Ovary (tissue), 9 donors: ENCODE results near the gene GLCE. TPM values are rescaled to one million over a fixed set of nuclear protein-coding genes. Genes with fewer than 3 reads are reported as not detected.

Source experiments
- DNase-seq, 5 donors: peaks; one replicate each; pipeline ENCODE4 v3.0.0-alpha.2; 2019 to 2020
- H3K27ac ChIP-seq, 2 donors: fragments of 200-600 bp; one replicate each; pipeline versions ENCODE4 v1.5.1 to v1.8.0; 2019 to 2022
- H3K27me3 ChIP-seq: fragments of 200-600 bp; one replicate; pipeline ENCODE4 v1.8.0; 2022
- H3K36me3 ChIP-seq: fragments of 200-600 bp; sonication (generic); one replicate; pipeline ENCODE4 v1.5.1; 2019
- H3K4me1 ChIP-seq: one replicate; pipeline ENCODE4 v1.8.1; 2013; ENCODE audit warnings: mild to moderate bottlenecking, moderate library complexity; ENCODE audit not compliant: insufficient read depth
- H3K4me3 ChIP-seq: fragments of 200-600 bp; sonication (generic); one replicate; pipeline ENCODE4 v1.5.1; 2017
- H3K9me3 ChIP-seq, 2 donors: fragments of 200-600 bp in 1 of 2; sonication (generic) in 1 of 2; one replicate each; pipeline versions ENCODE4 v1.5.1 to v1.8.1; 2013 to 2019; ENCODE audit warnings: mild to moderate bottlenecking in 1 of 2, moderate library complexity in 1 of 2
- CTCF ChIP-seq, 3 donors: fragments of 450-650 bp in 2 of 3; fragments of 200-600 bp in 1 of 3; IDR thresholded peaks; one replicate each; pipeline versions ENCODE4 v1.5.1 to v1.8.0; 2016 to 2022; ENCODE audit warnings: antibody characterized with exemption in 3 of 3, mild to moderate bottlenecking in 1 of 3
- EP300 ChIP-seq: sonication (generic); formaldehyde crosslinking; IDR thresholded peaks from one replicate; pipeline ENCODE4 v1.6.1; 2017; ENCODE audit warnings: antibody characterized with exemption
- POLR2A ChIP-seq: fragments of 450-650 bp; IDR thresholded peaks from one replicate; pipeline ENCODE4 v1.6.1; 2017; ENCODE audit warnings: antibody characterized with exemption, mild to moderate bottlenecking, moderate library complexity
- WGBS, 3 donors: extraction: QIAGEN DNeasy Blood & Tissue Kit in 1 of 3; methylation state at CpG; one replicate each; pipeline versions ENCODE4 v1.1.5 to v1.1.7; 2013 to 2017; 5-methylcytosine and 5-hydroxymethylcytosine counted together
- intact Hi-C, 4 donors: fragments of 100-400 bp; cut with DNase I; formaldehyde crosslinking; loops; one replicate each; pipeline versions ENCODE4 v1.11.0 to v1.15.1; 2022 to 2023
- polyA plus RNA-seq, 2 donors: library from polyadenylated mRNA; stranded (reverse); fragments of 200-250 nt in 1 of 2; fragments of 350-450 nt in 1 of 2; fragmentation: Illumina TruSeq in 1 of 2; extraction: RNeasy Lipid Tissue Mini Kit (QIAGEN cat#74804) in 1 of 2; gene quantifications; one replicate each; pipeline ENCODE4 v1.2.3, GENCODE V29; 2013 to 2014
- total RNA-seq, 7 donors: library from RNA; depleted of rRNA in 2 of 7; stranded (reverse); fragments of >200 nt in 2 of 7; fragmentation: NEBNext Ultra II Directional in 3 of 7; extraction: Animal tissue kit (Norgen Biotek cat#: 25700) in 3 of 7; gene quantifications; one replicate each; pipeline versions ENCODE4 v1.1.0 to v1.2.4, GENCODE V29; 2016 to 2023
- donor health status: DM: no; HTN: no; CAD: no; lungs with moderate emphysema.
- donor health status: DM: no; HTN: no; CAD: no.
- donor health status: Bipolar disorder and iron deficiency.
- donor health status: DM: yes; HTN: yes; CAD: no.
- donor health status: DM: no; HTN: no; CAD: no.
- donor health status: DM: yes; HTN: yes; CAD: no.

Gene GLCE
- total and polyA plus RNA-seq, 9 donors = 12.2 to 23.2 (median 16.7) TPM

GRCh38 chr15:69253156-69253555, 92.7 kb downstream of the GLCE start:
- no peaks in the 10 kb centered on the region for H3K4me1 ChIP-seq
- no peaks in the 10 kb centered on the region for H3K36me3 ChIP-seq
- no peak overlapping the region for H3K4me3 ChIP-seq
- 16 to 24% (median 18%) methylated on average over 3 of the region's 3 CpGs for WGBS, 3 donors
- H3K27ac ChIP-seq = no peak overlapping the region
- intact Hi-C loops = no loop called here
- no peaks in the 10 kb centered on the region for H3K9me3 ChIP-seq
- no peak for TF ChIP-seq CTCF (IDR thresholded peaks at IDR 0.05)
- no peak for TF ChIP-seq EP300
- no peak for TF ChIP-seq POLR2A
- no peak for DNase-seq
- no peaks in the 10 kb centered on the region for H3K27me3 ChIP-seq

- TF ChIP-seq CTCF (IDR thresholded peaks at IDR 0.05) (no peak), POLR2A (no peak), EP300 (no peak)
- Histone ChIP-seq H3K9me3 (no peaks in the 10 kb centered on the region), H3K4me3 (no peak overlapping the region), H3K27me3 (no peaks in the 10 kb centered on the region), H3K4me1 (no peaks in the 10 kb centered on the region), H3K27ac (no peak overlapping the region), H3K36me3 (no peaks in the 10 kb centered on the region)
- 53 to 55% (median 53%) methylated on average over 5 of the region's 5 CpGs for WGBS, 3 donors
- intact Hi-C loops = loop anchor here in 2 of 4 donors (10.0 kb wide), 2 partner anchors 201 to 211 kb away; no protein-coding TSS in a partner anchor
- DNase-seq = no peak
These were observed 105.0 kb downstream of the GLCE start for GRCh38 chr15:69265347-69265955.

DNA sequence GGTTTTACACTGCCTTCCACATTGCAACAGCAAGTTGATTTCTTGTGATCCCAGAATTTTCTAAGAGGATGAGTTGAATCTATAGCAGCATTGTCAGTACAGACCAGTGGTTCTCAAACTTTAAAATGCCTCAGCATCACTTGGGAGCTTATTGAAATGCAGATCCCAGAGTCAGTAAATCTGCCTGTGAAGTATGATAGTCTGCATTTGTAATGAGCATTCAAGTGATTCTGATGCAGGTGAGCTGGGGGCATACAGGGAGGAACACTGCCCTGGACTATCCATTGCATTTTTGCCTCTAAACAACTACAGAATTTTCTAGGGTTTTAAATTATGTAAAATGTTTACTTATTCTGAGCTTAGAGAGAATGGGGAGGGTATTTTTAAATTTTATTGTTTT, 110.8 kb downstream of the GLCE start:
- no peak for DNase-seq
- no peak for TF ChIP-seq EP300
- TF ChIP-seq POLR2A = no peak
- no peak for TF ChIP-seq CTCF (IDR thresholded peaks at IDR 0.05)
- intact Hi-C loops = no loop called here
- H3K4me1 ChIP-seq = peaks cover 3% of the 10 kb centered on the region
- no peaks in the 10 kb centered on the region for H3K27me3 ChIP-seq
- H3K4me3 ChIP-seq = no peak overlapping the region
- no peaks in the 10 kb centered on the region for H3K36me3 ChIP-seq
- no peaks in the 10 kb centered on the region for H3K9me3 ChIP-seq
- no peak overlapping the region for H3K27ac ChIP-seq

DNA sequence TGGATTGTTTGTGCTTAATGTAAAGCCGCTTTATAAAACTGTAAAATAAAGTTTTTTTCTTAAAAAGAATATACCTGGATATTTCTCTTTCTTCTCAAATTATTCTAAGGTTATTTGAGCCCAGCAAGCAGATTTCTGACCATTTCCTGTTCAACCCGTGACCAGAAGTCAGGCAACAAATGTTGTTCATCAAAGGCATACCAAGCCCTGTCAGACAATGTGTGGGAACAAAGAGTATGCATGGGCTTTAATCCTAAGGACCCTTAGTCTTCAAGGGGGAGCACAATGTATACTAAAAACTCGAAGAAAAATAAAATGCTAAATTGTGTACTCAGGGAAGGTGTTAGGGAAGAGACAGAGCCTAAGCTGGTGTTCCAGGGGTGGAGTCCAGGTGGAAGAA, 111.7 kb downstream of the GLCE start:
- 58 to 71% (median 63%) methylated on average over 3 of the region's 3 CpGs for WGBS, 3 donors
- TF ChIP-seq CTCF (IDR thresholded peaks at IDR 0.05) = no peak
- TF ChIP-seq POLR2A = no peak
- no peak for TF ChIP-seq EP300
- no peaks in the 10 kb centered on the region for H3K36me3 ChIP-seq
- no peaks in the 10 kb centered on the region for H3K9me3 ChIP-seq
- peaks cover 4% of the 10 kb centered on the region for H3K4me1 ChIP-seq
- H3K27ac ChIP-seq = no peak overlapping the region
- intact Hi-C loops = no loop called here
- DNase-seq = no peak
- no peaks in the 10 kb centered on the region for H3K27me3 ChIP-seq
- no peak overlapping the region for H3K4me3 ChIP-seq
